ENCODE results near the gene NRG2. TPM values are rescaled to one million over a fixed set of nuclear protein-coding genes. Genes with fewer than 3 reads are reported as not detected.

The NRG2 gene
- total RNA-seq, 2 experiments from 2014 or later: 0.10 to 0.14 TPM

DNA sequence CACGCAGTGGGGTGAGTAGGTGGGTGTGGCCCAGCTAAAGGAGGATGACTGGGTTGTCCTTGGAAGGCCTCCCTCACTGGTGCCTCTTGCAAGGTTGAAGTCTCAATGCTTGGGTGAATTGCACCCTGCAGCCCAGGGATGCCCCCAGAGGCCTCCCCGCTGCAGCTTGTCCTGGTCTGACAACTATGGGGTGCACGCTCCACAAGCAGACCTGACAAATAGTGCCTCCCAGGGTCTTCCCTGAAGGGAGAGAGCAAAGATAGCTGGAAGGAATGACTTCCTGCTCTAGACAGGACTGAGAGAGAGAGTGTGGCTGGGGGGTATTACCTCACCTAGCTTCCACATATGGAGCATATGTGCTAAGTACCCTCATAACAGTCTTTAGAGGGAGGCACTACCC is 245.8 kb downstream of the NRG2 start:
- Mint-ChIP-seq H3K4me3 (no peak overlapping the region), H3K4me1 (no peaks in the 10 kb centered on the region), H3K27ac (no peak overlapping the region), H3K9me3 (no peaks in the 10 kb centered on the region), H3K36me3 (no peaks in the 10 kb centered on the region), H3K27me3 (peaks cover 75% of the 10 kb centered on the region)
- DNase-seq: no peak

Other genes with a start within 250 kb of the NRG2 start
- not detected for gene PSD2, start 247.5 kb downstream of the NRG2 start, total RNA-seq
- 1 to 10 TPM; 9.7 to 9.9 TPM for gene PURA, start 70.8 kb upstream of the NRG2 start, total RNA-seq
- gene IGIP, start 82.6 kb upstream of the NRG2 start, total RNA-seq: 1 to 10 TPM; 1.2 to 1.3 TPM
- 10 to 100 TPM; 16.0 to 17.0 TPM for gene CYSTM1, start 131.9 kb upstream of the NRG2 start, total RNA-seq